ENCODE results near the gene KCTD8.

DNA sequence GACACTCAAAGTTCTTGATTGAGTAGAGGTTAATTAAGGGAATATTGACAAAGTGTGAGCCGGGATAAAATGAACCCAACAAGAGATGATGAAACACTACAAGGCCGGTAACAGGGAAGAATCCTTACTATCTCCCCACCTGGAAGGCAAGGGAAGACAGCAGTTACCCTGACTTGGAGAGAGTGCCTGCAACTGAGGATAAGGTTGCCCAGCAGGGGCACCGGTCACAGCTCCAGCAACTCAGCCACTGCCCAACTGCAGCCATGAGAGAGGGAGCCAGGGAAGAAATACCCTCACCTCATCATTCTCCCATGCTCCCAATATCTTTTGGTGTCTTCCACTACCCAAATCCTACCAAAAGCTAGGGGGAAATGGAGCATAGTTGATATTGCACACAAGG lies 212.7 kb downstream of the KCTD8 start:
- TF ChIP-seq, protein P1, sequence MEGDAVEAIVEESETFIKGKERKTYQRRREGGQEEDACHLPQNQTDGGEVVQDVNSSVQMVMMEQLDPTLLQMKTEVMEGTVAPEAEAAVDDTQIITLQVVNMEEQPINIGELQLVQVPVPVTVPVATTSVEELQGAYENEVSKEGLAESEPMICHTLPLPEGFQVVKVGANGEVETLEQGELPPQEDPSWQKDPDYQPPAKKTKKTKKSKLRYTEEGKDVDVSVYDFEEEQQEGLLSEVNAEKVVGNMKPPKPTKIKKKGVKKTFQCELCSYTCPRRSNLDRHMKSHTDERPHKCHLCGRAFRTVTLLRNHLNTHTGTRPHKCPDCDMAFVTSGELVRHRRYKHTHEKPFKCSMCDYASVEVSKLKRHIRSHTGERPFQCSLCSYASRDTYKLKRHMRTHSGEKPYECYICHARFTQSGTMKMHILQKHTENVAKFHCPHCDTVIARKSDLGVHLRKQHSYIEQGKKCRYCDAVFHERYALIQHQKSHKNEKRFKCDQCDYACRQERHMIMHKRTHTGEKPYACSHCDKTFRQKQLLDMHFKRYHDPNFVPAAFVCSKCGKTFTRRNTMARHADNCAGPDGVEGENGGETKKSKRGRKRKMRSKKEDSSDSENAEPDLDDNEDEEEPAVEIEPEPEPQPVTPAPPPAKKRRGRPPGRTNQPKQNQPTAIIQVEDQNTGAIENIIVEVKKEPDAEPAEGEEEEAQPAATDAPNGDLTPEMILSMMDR (IDR thresholded peaks at IDR 0.05 in 4 of 5, conservative IDR thresholded peaks at IDR 0.05 in 1 of 5) = no peak
- TF ChIP-seq POLR2A (IDR thresholded peaks at IDR 0.05) = no peak

Data from gastrocnemius medialis (tissue), 4 donors.